ENCODE data around the gene TMEM184C. TPM values are rescaled to one million over a fixed set of nuclear protein-coding genes. Genes with fewer than 3 reads are reported as not detected.

TMEM184C gene
- total RNA-seq, 4 donors from 2014 or later: 17.5 to 24.7 (median 21.3) TPM

- H3K4me1 ChIP-seq: no peaks in the 10 kb centered on the region
- no peak overlapping the region for H3K27ac ChIP-seq
- no peak for ATAC-seq
- no peaks in the 10 kb centered on the region for H3K27me3 ChIP-seq
- H3K4me3 ChIP-seq: no peak overlapping the region
- no peaks in the 10 kb centered on the region for H3K9me3 ChIP-seq
- peaks cover 0 to 68% of the 10 kb centered on the region in 2 donors for H3K36me3 ChIP-seq
- TF ChIP-seq EP300 (IDR thresholded peaks at IDR 0.05): no peak
- no peak for TF ChIP-seq POLR2A (IDR thresholded peaks at IDR 0.05)
- TF ChIP-seq CTCF (IDR thresholded peaks at IDR 0.05): no peak
- TF ChIP-seq POLR2AphosphoS5 (IDR thresholded peaks at IDR 0.05): no peak
- WGBS, 2 donors (ENCODE audit: low coverage in 1 of 2): 90 to 100% methylated on average over 1 of the region's 1 CpG
Observed at GRCh38 chr4:147640331-147640730, 23.1 kb downstream of the TMEM184C start.

GRCh38 chr4:147643616-147644015 lies 26.4 kb downstream of the TMEM184C start:
- Histone ChIP-seq H3K9me3 (no peaks in the 10 kb centered on the region), H3K4me3 (no peak overlapping the region), H3K27ac (no peak overlapping the region), H3K36me3 (peaks cover 0 to 46% of the 10 kb centered on the region in 2 donors), H3K27me3 (no peaks in the 10 kb centered on the region), H3K4me1 (peaks cover 0 to 10% (median 0%) of the 10 kb centered on the region in 3 donors)
- TF ChIP-seq EP300 (IDR thresholded peaks at IDR 0.05): no peak
- no peak for TF ChIP-seq POLR2AphosphoS5 (IDR thresholded peaks at IDR 0.05)
- no peak for TF ChIP-seq CTCF (IDR thresholded peaks at IDR 0.05)
- no peak for TF ChIP-seq POLR2A (IDR thresholded peaks at IDR 0.05)
- no peak for ATAC-seq
- 80 to 100% methylated on average over 1 of the region's 1 CpG for WGBS, 2 donors (ENCODE audit: low coverage in 1 of 2)

- Histone ChIP-seq H3K4me3 (no peak overlapping the region), H3K27ac (no peak overlapping the region), H3K9me3 (no peaks in the 10 kb centered on the region), H3K27me3 (no peaks in the 10 kb centered on the region), H3K36me3 (peaks cover 0 to 39% of the 10 kb centered on the region in 2 donors), H3K4me1 (peaks cover 0 to 10% (median 0%) of the 10 kb centered on the region in 3 donors)
- 100% methylated on average over 2 to 3 of the region's 3 CpGs for WGBS, 2 donors (ENCODE audit: low coverage in 1 of 2)
- no peak for ATAC-seq
- TF ChIP-seq POLR2A (IDR thresholded peaks at IDR 0.05) (no peak), EP300 (IDR thresholded peaks at IDR 0.05) (no peak), POLR2AphosphoS5 (IDR thresholded peaks at IDR 0.05) (no peak), CTCF (IDR thresholded peaks at IDR 0.05) (no peak)
Observed at GRCh38 chr4:147644471-147644870, 27.3 kb downstream of the TMEM184C start.

GRCh38 chr4:147645099-147645498 lies 27.9 kb downstream of the TMEM184C start:
- Histone ChIP-seq H3K36me3 (peaks cover 0 to 39% of the 10 kb centered on the region in 2 donors), H3K4me3 (no peak overlapping the region), H3K4me1 (peaks cover 0 to 10% (median 0%) of the 10 kb centered on the region in 3 donors), H3K27me3 (no peaks in the 10 kb centered on the region), H3K9me3 (no peaks in the 10 kb centered on the region), H3K27ac (no peak overlapping the region)
- no peak for ATAC-seq
- TF ChIP-seq EP300 (IDR thresholded peaks at IDR 0.05): no peak
- TF ChIP-seq POLR2A (IDR thresholded peaks at IDR 0.05): no peak
- TF ChIP-seq POLR2AphosphoS5 (IDR thresholded peaks at IDR 0.05): no peak
- no peak for TF ChIP-seq CTCF (IDR thresholded peaks at IDR 0.05)

- no peaks in the 10 kb centered on the region for H3K9me3 ChIP-seq
- peaks cover 0 to 10% (median 0%) of the 10 kb centered on the region in 3 donors for H3K4me1 ChIP-seq
- no peak for ATAC-seq
- TF ChIP-seq EP300 (IDR thresholded peaks at IDR 0.05): no peak
- no peak for TF ChIP-seq POLR2A (IDR thresholded peaks at IDR 0.05)
- no peak for TF ChIP-seq CTCF (IDR thresholded peaks at IDR 0.05)
- no peak for TF ChIP-seq POLR2AphosphoS5 (IDR thresholded peaks at IDR 0.05)
- H3K27me3 ChIP-seq: no peaks in the 10 kb centered on the region
- H3K36me3 ChIP-seq: peaks cover 0 to 31% of the 10 kb centered on the region in 2 donors
- no peak overlapping the region for H3K4me3 ChIP-seq
- no peak overlapping the region for H3K27ac ChIP-seq
Observed at GRCh38 chr4:147648656-147649055, 31.5 kb downstream of the TMEM184C start.
